H9 (cell line): ENCODE results near the gene PKIB. TPM values are rescaled to one million over a fixed set of nuclear protein-coding genes. Genes with fewer than 3 reads are reported as not detected.

ENCODE experiments used
- DNase-seq: peaks from one replicate; pipeline ENCODE4 v3.0.0-alpha.2; 2017
- H2AFZ ChIP-seq: one replicate; pipeline ENCODE4 v1.6.1; 2013; ENCODE audit warnings: mild to moderate bottlenecking, low read length, control low read depth, moderate library complexity
- H2AK5ac ChIP-seq: 2 replicates; pipeline ENCODE4 v1.6.1; 2013; ENCODE audit warnings: low read length, control low read depth, mixed read lengths; ENCODE audit not compliant: insufficient read length
- H2BK120ac ChIP-seq: one replicate; pipeline ENCODE4 v1.6.1; 2013; ENCODE audit warnings: low read depth, mild to moderate bottlenecking, low read length, control low read depth, inconsistent platforms; ENCODE audit not compliant: poor library complexity, severe bottlenecking
- H2BK12ac ChIP-seq: 2 replicates; pipeline ENCODE4 v1.6.1; 2013; ENCODE audit warnings: low read length, control low read depth, mixed read lengths, low read depth; ENCODE audit not compliant: insufficient read length
- H2BK15ac ChIP-seq: 2 replicates; pipeline ENCODE4 v1.6.1; 2013; ENCODE audit warnings: low read depth, low read length, control low read depth
- H2BK20ac ChIP-seq: one replicate; pipeline ENCODE4 v1.6.1; 2013; ENCODE audit warnings: low read depth, mild to moderate bottlenecking, low read length, control low read depth, inconsistent platforms; ENCODE audit not compliant: poor library complexity, severe bottlenecking
- H2BK5ac ChIP-seq: 2 replicates; pipeline ENCODE4 v1.6.1; 2013; ENCODE audit warnings: low read length, control low read depth, mixed read lengths; ENCODE audit not compliant: insufficient read length
- H3K14ac ChIP-seq: 2 replicates; pipeline ENCODE4 v1.6.1; 2013; ENCODE audit warnings: low read length, control low read depth; ENCODE audit not compliant: insufficient read depth
- H3K18ac ChIP-seq: 2 replicates; pipeline ENCODE4 v1.6.1; 2013; ENCODE audit warnings: low read depth, mild to moderate bottlenecking, mixed read lengths, low read length, control low read depth; ENCODE audit not compliant: insufficient read length
- H3K23ac ChIP-seq: 2 replicates; pipeline ENCODE4 v1.6.1; 2013; ENCODE audit warnings: low read length, control low read depth, mixed read lengths, low read depth; ENCODE audit not compliant: insufficient read length
- H3K23me2 ChIP-seq: 2 replicates; pipeline ENCODE4 v1.6.1; 2013; ENCODE audit warnings: low read depth, mild to moderate bottlenecking, mixed read lengths, low read length, control low read depth; ENCODE audit not compliant: insufficient read length, poor library complexity, severe bottlenecking
- H3K27ac ChIP-seq: 2 replicates; pipeline ENCODE4 v1.5.1; 2013; ENCODE audit warnings: low read length, control low read depth, mixed read lengths, low read depth; ENCODE audit not compliant: insufficient read length
- H3K27me3 ChIP-seq: 2 replicates; pipeline ENCODE4 v1.6.1; 2013; ENCODE audit warnings: low read length, control low read depth, inconsistent platforms; ENCODE audit not compliant: insufficient read depth
- H3K4ac ChIP-seq: 2 replicates; pipeline ENCODE4 v1.6.1; 2013; ENCODE audit warnings: low read depth, mild to moderate bottlenecking, control low read depth, inconsistent platforms, low read length, moderate library complexity
- H3K4me1 ChIP-seq: 2 replicates; pipeline ENCODE4 v1.6.1; 2013; ENCODE audit warnings: low read length, control low read depth, inconsistent platforms; ENCODE audit not compliant: insufficient read depth
- H3K4me2 ChIP-seq: 2 replicates; pipeline ENCODE4 v1.6.1; 2013; ENCODE audit warnings: low read length, control low read depth, mixed read lengths; ENCODE audit not compliant: insufficient read length, insufficient read depth
- H3K56ac ChIP-seq: 2 replicates; pipeline ENCODE4 v1.6.1; 2013; ENCODE audit warnings: low read depth, mild to moderate bottlenecking, mixed read lengths, low read length, control low read depth; ENCODE audit not compliant: insufficient read length
- H3K79me1 ChIP-seq: 2 replicates; pipeline ENCODE4 v1.6.1; 2013; ENCODE audit warnings: low read depth, mild to moderate bottlenecking, moderate library complexity, low read length, control low read depth, inconsistent platforms; ENCODE audit not compliant: insufficient read depth, poor library complexity, severe bottlenecking
- H3K79me2 ChIP-seq: 2 replicates; pipeline ENCODE4 v1.6.1; 2013; ENCODE audit warnings: low read length, control low read depth, inconsistent platforms; ENCODE audit not compliant: insufficient read depth
- H3K9ac ChIP-seq: 2 replicates; pipeline ENCODE4 v1.6.1; 2013; ENCODE audit warnings: low read length, control low read depth, mixed read lengths; ENCODE audit not compliant: insufficient read length; ENCODE audit errors: extremely low read depth
- H3K9me3 ChIP-seq: one replicate; pipeline ENCODE4 v1.6.1; 2013; ENCODE audit warnings: low read depth, low read length, inconsistent platforms; ENCODE audit not compliant: control insufficient read depth
- H3T11ph ChIP-seq: one replicate; pipeline ENCODE4 v1.6.1; 2013; ENCODE audit warnings: mild to moderate bottlenecking, low read length, control low read depth, inconsistent platforms
- H4K20me1 ChIP-seq: one replicate; pipeline ENCODE4 v1.6.1; 2013; ENCODE audit not compliant: control insufficient read depth, insufficient read length, insufficient read depth
- H4K5ac ChIP-seq: 2 replicates; pipeline ENCODE4 v1.6.1; 2013; ENCODE audit warnings: low read depth, mild to moderate bottlenecking, mixed read lengths, low read length, control low read depth; ENCODE audit not compliant: insufficient read length
- H4K8ac ChIP-seq: replicated peaks from 2 replicates; pipeline ENCODE4 v1.6.1; 2013; ENCODE audit warnings: low read length, control low read depth, mixed read lengths, low read depth; ENCODE audit not compliant: insufficient read length
- H4K91ac ChIP-seq: 2 replicates; pipeline ENCODE4 v1.6.1; 2013; ENCODE audit warnings: low read depth, mild to moderate bottlenecking, moderate library complexity, mixed read lengths, low read length, control low read depth; ENCODE audit not compliant: insufficient read length
- H3K27ac Mint-ChIP-seq, 3 experiments: 2 replicates in 2 of 3; 3 replicates in 1 of 3; pipeline ENCODE4 v1.8.0; 2020 to 2021; ENCODE audit warnings: mixed read lengths in 3 of 3, mild to moderate bottlenecking in 1 of 3, moderate library complexity in 1 of 3
- H3K27me3 Mint-ChIP-seq: 2 replicates; pipeline ENCODE4 v1.8.0; 2021; ENCODE audit warnings: low read depth, mild to moderate bottlenecking, moderate library complexity, mixed read lengths
- H3K36me3 Mint-ChIP-seq, 3 experiments: 2 replicates in 2 of 3; 3 replicates in 1 of 3; pipeline ENCODE4 v1.8.0; 2020 to 2021; ENCODE audit warnings: low read depth in 3 of 3, mixed read lengths in 3 of 3; ENCODE audit not compliant: insufficient read depth in 1 of 3
- H3K4me1 Mint-ChIP-seq, 2 experiments: 2 replicates each; pipeline ENCODE4 v1.8.0; 2020; ENCODE audit warnings: mixed read lengths in 2 of 2
- H3K4me3 Mint-ChIP-seq, 2 experiments: 2 replicates in 1 of 2; 3 replicates in 1 of 2; pipeline ENCODE4 v1.8.0; 2020 to 2021; ENCODE audit warnings: mild to moderate bottlenecking in 2 of 2, mixed read lengths in 2 of 2, moderate library complexity in 1 of 2
- H3K9me3 Mint-ChIP-seq, 2 experiments: 2 replicates in 1 of 2; 3 replicates in 1 of 2; pipeline ENCODE4 v1.8.0; 2020; ENCODE audit warnings: mild to moderate bottlenecking in 2 of 2, mixed read lengths in 2 of 2, moderate library complexity in 1 of 2
- WGBS: extraction: QIAGEN DNeasy Blood & Tissue Kit; methylation state at CpG from one replicate; pipeline ENCODE4 v1.1.7; 2013; ENCODE audit warnings: missing lambda C conversion rate, low lambda C conversion rate, mixed read lengths; ENCODE audit not compliant: insufficient read length; ENCODE audit errors: extremely low coverage; 5-methylcytosine and 5-hydroxymethylcytosine counted together
- total RNA-seq: library from RNA; stranded (reverse); gene quantifications from 2 replicates; pipeline ENCODE4 v1.2.1, GENCODE V29; 2021
- TF ChIP-seq, protein P1 (sequence below): fragments of 200-600 bp; sonication (generic); conservative IDR thresholded peaks from 3 replicates; pipeline ENCODE4 v1.8.0; 2021; ENCODE audit warnings: antibody characterized with exemption, mild to moderate bottlenecking

The PKIB gene
- total RNA-seq, 1 experiment from 2014 or later = 46.5 TPM

- no peak overlapping the region for H2BK15ac ChIP-seq
- no peaks in the 10 kb centered on the region; the same call in 1 of the 2 replicates for H3K79me2 ChIP-seq
- H3K23ac ChIP-seq = no peak overlapping the region
- H3K56ac ChIP-seq = no peak overlapping the region
- H2AFZ ChIP-seq = no peak overlapping the region
- no peak overlapping the region for H2AK5ac ChIP-seq
- H2BK120ac ChIP-seq = no peak overlapping the region
- H3K14ac ChIP-seq = no peak overlapping the region
- H3K9ac ChIP-seq = no peak overlapping the region
- WGBS = no CpG with 5 or more reads among the region's 2 CpGs
- H3K9me3 ChIP-seq = no peaks in the 10 kb centered on the region
- H4K8ac ChIP-seq = no peak overlapping the region
- H4K91ac ChIP-seq = no peak overlapping the region
- TF ChIP-seq, protein P1, sequence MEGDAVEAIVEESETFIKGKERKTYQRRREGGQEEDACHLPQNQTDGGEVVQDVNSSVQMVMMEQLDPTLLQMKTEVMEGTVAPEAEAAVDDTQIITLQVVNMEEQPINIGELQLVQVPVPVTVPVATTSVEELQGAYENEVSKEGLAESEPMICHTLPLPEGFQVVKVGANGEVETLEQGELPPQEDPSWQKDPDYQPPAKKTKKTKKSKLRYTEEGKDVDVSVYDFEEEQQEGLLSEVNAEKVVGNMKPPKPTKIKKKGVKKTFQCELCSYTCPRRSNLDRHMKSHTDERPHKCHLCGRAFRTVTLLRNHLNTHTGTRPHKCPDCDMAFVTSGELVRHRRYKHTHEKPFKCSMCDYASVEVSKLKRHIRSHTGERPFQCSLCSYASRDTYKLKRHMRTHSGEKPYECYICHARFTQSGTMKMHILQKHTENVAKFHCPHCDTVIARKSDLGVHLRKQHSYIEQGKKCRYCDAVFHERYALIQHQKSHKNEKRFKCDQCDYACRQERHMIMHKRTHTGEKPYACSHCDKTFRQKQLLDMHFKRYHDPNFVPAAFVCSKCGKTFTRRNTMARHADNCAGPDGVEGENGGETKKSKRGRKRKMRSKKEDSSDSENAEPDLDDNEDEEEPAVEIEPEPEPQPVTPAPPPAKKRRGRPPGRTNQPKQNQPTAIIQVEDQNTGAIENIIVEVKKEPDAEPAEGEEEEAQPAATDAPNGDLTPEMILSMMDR = no peak
- no peaks in the 10 kb centered on the region for H3K27me3 ChIP-seq
- no peaks in the 10 kb centered on the region for H3K23me2 ChIP-seq
- Mint-ChIP-seq H3K27ac (no peak overlapping the region), H3K27me3 (no peaks in the 10 kb centered on the region), H3K4me3 (no peak overlapping the region), H3K4me1 (peaks cover 0 to 6% of the 10 kb centered on the region in 2 experiments; a peak in 2 of 4 replicates), H3K9me3 (no peaks in the 10 kb centered on the region), H3K36me3 (no peaks in the 10 kb centered on the region)
- no peak overlapping the region for H2BK5ac ChIP-seq
- no peak overlapping the region for H3T11ph ChIP-seq
- H3K27ac ChIP-seq = no peak overlapping the region
- H3K4ac ChIP-seq = no peak overlapping the region
- no peaks in the 10 kb centered on the region for H3K79me1 ChIP-seq
- H3K4me2 ChIP-seq = no peak overlapping the region
- no peak overlapping the region for H3K18ac ChIP-seq
- H2BK20ac ChIP-seq = no peak overlapping the region
- DNase-seq = no peak
- H4K20me1 ChIP-seq = no peaks in the 10 kb centered on the region
- H2BK12ac ChIP-seq = no peak overlapping the region
- no peak overlapping the region for H4K5ac ChIP-seq
- H3K4me1 ChIP-seq = no peaks in the 10 kb centered on the region; the same call in 1 of the 2 replicates
These were observed 43.8 kb downstream of the PKIB start for GRCh38 chr6:122654012-122654411.
